H1 (cell line): ENCODE data around the gene SCGB2A2.

Experiments used
- BCL11A ChIP-seq, 2 experiments: IDR thresholded peaks; one replicate each; pipeline ENCODE4 v1.6.1; 2011; ENCODE audit warnings: low read depth in 2 of 2, low read length in 2 of 2, mild to moderate bottlenecking in 2 of 2
- CTCF ChIP-seq, 3 experiments: IDR thresholded peaks; 1 replicate in 2 of 3; 2 replicates in 1 of 3; pipeline versions ENCODE4 v1.5.1 to v1.6.1; 2011; ENCODE audit warnings: low read length in 3 of 3, mild to moderate bottlenecking in 3 of 3, inconsistent platforms in 2 of 3, low read depth in 1 of 3, moderate library complexity in 1 of 3; ENCODE audit not compliant: insufficient read depth in 1 of 3; ENCODE audit errors: control extremely low read depth in 1 of 3
- GABPA ChIP-seq: IDR thresholded peaks from 2 replicates; pipeline ENCODE4 v1.6.1; 2011; ENCODE audit warnings: mild to moderate bottlenecking, low read length, moderate library complexity, borderline replicate concordance; ENCODE audit not compliant: insufficient read depth
- JUN ChIP-seq: IDR thresholded peaks from 2 replicates; pipeline ENCODE4 v1.6.1; 2011; ENCODE audit warnings: low read depth, mild to moderate bottlenecking, improper control_type of control experiment, low read length
- KDM4A ChIP-seq: IDR thresholded peaks from one replicate; pipeline ENCODE4 v1.7.1; 2012; ENCODE audit warnings: low read depth, mild to moderate bottlenecking, moderate library complexity, low read length, inconsistent platforms; ENCODE audit not compliant: severe bottlenecking
- PHF8 ChIP-seq: fragments of 200-600 bp; sonication (generic); conservative IDR thresholded peaks from 2 replicates; pipeline ENCODE4 v1.7.1; 2012; ENCODE audit warnings: low read depth, mild to moderate bottlenecking, inconsistent platforms, low read length, moderate library complexity
- RAD21 ChIP-seq, 2 experiments: IDR thresholded peaks in 1 of 2; conservative IDR thresholded peaks in 1 of 2; 2 replicates each; pipeline ENCODE4 v1.6.1; 2011; ENCODE audit warnings: low read depth in 2 of 2, low read length in 2 of 2, improper control_type of control experiment in 1 of 2, inconsistent platforms in 1 of 2, mild to moderate bottlenecking in 1 of 2, moderate library complexity in 1 of 2
- RFX5 ChIP-seq: IDR thresholded peaks from 2 replicates; pipeline ENCODE4 v1.6.1; 2011; ENCODE audit warnings: low read depth, low read length, improper control_type of control experiment, borderline replicate concordance
- SRF ChIP-seq: IDR thresholded peaks from 2 replicates; pipeline ENCODE4 v1.6.1; 2011; ENCODE audit warnings: mild to moderate bottlenecking, low read depth, low read length, moderate library complexity
- TCF12 ChIP-seq: IDR thresholded peaks from 2 replicates; pipeline ENCODE4 v1.6.1; 2011; ENCODE audit warnings: low read depth, mild to moderate bottlenecking, low read length

GRCh38 chr11:62237499-62237898, 32.5 kb upstream of the SCGB2A2 start:
- TF ChIP-seq JUN (no peak), KDM4A (no peak), BCL11A (IDR thresholded peaks at IDR 0.05; ENCODE audit: low read depth in 2 of 2, low read length in 2 of 2) (no peak), CTCF (IDR thresholded peaks at IDR 0.05; ENCODE audit: control extremely low read depth in 1 of 3, insufficient read depth in 1 of 3, low read depth in 1 of 3, low read length in 3 of 3) (no peak), TCF12 (no peak), RAD21 (IDR thresholded peaks at IDR 0.05 in 1 of 2, conservative IDR thresholded peaks at IDR 0.05 in 1 of 2; ENCODE audit: low read depth in 2 of 2, low read length in 2 of 2) (no peak), GABPA (no peak), SRF (no peak), PHF8 (no peak), RFX5 (no peak)
